Activated CD8-positive, alpha-beta memory T cell treated with anti-CD3 and anti-CD28 coated beads for 4 hours (primary cell): ENCODE data around the gene PROP1.
"Not testable (repeated sequence)": the region's sequence is repeated elsewhere in the genome, so short reads cannot be mapped to it uniquely, and the experiment has no call there.

Experiments used
- DNase-seq, 2 donors: peaks; one replicate each; pipeline ENCODE4 v3.0.0-alpha.2; 2020; ENCODE audit warnings: low read depth in 2 of 2

PROP1 gene

GRCh38 chr5:177995691-177996595, at the start of gene PROP1:
Gene PROP1 (minus strand): TSS chr5:177996242. CDS start chr5:177995933, 309 bp downstream.
- DNase-seq, result no peak

GRCh38 chr5:178019379-178020030, 23.5 kb upstream of the PROP1 start:
- DNase-seq, result not testable (repeated sequence)

- not testable (repeated sequence) for DNase-seq
These were observed 16.7 kb upstream of the PROP1 start for GRCh38 chr5:178012758-178013157.

- DNase-seq, result not testable (repeated sequence)
These were observed 15.9 kb upstream of the PROP1 start for GRCh38 chr5:178011816-178012554.

- DNase-seq, result not testable (repeated sequence)
These were observed 11.2 kb upstream of the PROP1 start for GRCh38 chr5:178007272-178007671.

- peak in 1 of 2 donors; percentile 10 for DNase-seq
These were observed 10.6 kb upstream of the PROP1 start for GRCh38 chr5:178006536-178007231.

- not testable (repeated sequence) for DNase-seq
These were observed 10.1 kb upstream of the PROP1 start for GRCh38 chr5:178006181-178006535.

GRCh38 chr5:177997846-177998245, 1.8 kb upstream of the PROP1 start:
- DNase-seq, result no peak

GRCh38 chr5:177997319-177997670, 1.3 kb upstream of the PROP1 start:
- no peak for DNase-seq

GRCh38 chr5:177996660-177997318, 747 bp upstream of the PROP1 start:
- DNase-seq, result no peak

GRCh38 chr5:177994561-177995190, 1.4 kb downstream of the PROP1 start:
- DNase-seq, result no peak

GRCh38 chr5:177994063-177994462, 2.0 kb downstream of the PROP1 start:
- no peak for DNase-seq

GRCh38 chr5:177992466-177992865, 3.6 kb downstream of the PROP1 start:
- DNase-seq, result no peak

- DNase-seq, result no peak
These were observed 6.9 kb downstream of the PROP1 start for GRCh38 chr5:177988989-177989625.

GRCh38 chr5:177987326-177987725, 8.7 kb downstream of the PROP1 start:
- no peak for DNase-seq

- DNase-seq, result no peak
These were observed 10.5 kb downstream of the PROP1 start for GRCh38 chr5:177985430-177986040.

- DNase-seq, result no peak
These were observed 11.3 kb downstream of the PROP1 start for GRCh38 chr5:177984584-177985206.

GRCh38 chr5:177983763-177984583, 12.1 kb downstream of the PROP1 start:
- no peak for DNase-seq
